ENCODE results near the gene PACS1.

Gene PACS1

DNA sequence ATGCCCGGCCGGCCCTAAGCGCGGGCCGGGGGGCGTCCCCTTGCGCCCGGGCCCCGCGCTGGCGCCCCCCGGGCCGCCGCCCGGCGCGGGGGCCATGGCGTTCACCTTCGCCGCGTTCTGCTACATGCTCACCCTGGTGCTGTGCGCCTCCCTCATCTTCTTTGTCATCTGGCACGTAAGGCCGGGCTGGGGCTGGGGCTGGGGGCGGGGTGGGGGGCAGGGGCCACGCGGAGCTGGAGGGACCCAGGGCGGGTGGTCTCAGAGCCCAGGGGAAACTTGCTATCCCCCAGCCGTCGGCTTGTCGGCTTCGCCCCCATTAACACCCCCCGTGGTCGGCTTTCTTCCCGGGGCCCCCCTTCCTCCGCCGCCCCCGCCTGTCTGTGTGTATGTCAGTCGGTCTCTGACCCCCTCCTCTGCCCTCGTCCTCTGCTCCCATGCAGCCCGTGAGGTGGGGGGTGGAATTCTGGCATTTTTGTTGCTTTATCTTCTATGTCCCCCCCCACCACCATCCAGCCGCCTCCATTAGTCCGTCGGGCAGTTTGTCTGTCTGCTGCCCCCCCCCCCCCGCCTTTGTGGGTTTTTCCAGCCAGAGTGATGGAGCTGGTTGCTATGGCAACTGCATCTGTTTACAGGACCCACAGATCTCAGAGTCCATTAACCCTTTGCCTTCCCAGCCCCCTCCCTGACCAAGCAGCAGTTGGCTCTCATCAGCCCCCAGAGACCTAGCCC is 208.5 kb downstream of the PACS1 start:
- DNase-seq: no peak

DNA sequence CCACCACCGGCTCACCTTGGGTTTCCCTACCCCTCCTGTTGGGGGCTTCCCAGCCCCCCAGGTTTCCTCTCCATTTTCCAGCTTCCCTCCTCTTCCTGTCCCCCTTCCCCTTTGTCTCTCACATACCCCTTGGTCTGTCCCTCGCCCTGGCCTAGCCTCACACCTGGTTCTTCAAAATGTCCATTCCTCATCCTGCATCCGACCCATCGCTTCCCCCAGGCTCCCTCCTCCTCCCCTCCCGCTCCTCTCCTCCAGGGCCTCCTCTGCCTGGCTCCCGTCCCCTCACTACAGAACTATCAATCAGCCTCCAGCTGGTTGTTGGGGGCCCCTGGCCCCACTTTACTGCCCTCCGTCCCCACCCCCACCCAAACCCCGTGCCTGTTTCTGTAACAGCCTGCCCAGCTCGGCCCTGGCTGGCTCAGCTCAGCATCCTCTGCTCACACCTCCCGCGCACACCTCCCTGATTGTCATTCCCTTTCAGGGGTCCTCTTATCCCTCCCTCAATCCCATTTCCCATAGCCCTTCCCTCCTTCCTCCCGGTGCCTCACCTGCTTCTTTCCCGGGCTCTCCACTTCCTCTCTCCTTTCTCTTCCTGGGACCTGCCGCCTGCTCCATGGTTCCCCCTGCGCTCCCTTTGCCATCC is 209.1 kb downstream of the PACS1 start:
- no peak for DNase-seq

DNA sequence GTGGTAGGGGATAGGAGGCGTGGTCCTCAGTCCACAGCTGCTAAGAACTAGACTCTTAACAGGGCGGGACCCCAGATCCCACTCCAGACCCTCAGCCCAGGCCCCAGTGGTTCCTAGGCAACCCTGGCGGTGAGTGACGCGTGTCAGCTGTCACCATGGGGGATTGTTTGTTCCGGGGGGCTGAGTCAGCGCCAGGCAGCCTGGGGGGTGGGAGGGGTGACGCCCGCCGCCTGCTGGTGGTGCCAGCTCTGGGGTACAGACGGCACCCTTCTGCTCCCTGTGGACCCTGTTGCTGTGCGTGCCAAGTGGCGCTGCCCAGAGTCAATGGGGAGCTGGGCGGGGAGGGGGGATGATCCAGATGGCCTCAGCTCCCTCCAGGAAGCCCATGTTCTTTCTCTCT is 210.4 kb downstream of the PACS1 start:
- no peak for DNase-seq

DNA sequence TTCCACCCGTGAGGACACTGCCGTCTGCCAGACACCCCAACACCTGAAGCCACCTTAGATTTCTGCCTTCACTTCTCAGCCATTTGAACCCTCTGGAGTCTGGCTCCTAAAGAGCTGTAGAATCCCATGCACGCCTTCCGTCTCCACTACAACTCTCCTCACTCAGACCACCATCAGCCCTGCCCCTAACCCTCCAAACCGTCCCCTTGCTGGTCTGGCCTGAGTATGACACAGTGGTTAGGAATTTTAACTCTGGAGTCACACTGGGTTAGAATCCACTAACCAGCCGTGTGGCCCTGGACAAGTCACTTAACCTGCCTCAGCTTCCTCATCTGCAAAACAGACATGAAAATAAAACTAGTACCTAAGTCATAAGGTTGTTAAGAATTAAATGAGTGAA is 210.9 kb downstream of the PACS1 start:
- no peak for DNase-seq

DNA sequence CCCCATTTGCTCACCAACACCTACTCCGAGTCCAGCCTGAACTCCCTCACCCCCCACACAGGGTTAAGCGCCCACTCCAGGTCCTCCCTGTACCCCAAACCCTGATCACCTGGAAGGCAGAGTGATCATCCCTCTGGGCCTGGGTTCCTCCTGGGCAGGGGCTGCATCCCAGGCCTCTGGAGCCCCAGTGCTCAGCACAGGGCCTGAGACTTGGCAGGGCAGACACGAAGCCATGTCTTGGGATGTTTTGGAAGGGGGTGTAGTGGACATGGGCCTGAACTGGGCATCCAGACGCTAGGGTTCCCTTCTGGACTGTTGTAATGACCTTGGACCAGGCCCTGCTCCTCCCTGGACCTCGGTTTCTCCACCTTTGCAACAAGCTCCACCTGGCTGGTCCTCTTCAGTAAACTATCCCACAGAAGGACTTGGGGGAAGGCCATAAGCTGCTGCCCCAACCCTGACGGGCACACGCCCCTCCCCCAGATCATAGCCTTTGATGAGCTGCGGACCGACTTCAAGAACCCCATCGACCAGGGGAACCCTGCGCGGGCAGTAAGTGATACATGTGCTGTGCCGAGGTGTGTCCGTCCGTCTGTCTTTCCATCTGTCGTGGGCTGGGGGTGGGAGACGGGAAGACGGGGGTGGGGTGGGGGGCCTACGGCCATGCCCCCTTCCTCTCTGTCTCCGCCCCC is 211.8 kb downstream of the PACS1 start:
- DNase-seq: no peak

DNA sequence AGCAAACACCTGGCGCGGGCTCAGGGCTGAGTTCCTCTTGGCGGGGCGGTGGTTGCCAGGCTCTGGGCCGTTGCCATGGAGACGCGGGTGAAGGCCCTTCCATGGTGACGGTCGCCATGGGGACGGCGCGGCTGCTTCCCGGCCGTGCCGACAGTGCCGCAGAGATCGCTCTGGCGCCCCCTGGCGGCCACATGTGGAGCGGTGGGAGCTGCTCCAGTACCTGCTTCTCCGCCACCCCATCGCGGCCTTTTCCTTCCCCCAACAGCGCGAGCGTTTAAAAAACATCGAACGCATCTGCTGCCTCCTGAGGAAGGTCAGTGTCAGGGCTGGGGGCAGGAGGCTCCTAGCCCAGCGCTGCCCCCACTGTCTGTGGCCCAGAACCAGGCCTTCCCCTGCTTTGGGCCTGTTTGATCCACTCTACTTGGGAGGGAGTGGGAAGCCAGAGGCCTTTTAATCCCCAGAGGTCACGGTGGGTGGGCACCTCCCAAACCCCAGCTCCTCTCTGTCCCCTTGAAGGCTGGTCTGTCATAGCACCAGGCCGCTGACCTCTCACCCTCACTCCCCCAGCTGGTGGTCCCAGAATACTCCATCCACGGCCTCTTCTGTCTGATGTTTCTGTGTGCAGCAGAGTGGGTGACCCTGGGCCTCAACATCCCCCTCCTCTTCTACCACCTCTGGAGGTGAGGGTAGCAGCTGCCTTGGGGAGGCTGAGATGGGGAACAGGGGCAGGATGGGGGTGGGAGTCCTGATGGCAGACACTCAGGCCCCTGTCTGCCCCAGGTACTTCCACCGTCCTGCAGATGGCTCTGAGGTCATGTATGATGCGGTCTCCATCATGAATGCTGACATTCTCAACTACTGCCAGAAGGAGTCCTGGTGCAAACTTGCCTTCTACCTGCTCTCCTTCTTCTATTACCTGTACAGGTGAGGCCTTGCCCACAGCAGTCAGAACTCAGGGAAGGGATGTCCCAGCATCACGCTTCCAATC is 212.7 kb downstream of the PACS1 start:
- DNase-seq: peak; percentile 99

DNA sequence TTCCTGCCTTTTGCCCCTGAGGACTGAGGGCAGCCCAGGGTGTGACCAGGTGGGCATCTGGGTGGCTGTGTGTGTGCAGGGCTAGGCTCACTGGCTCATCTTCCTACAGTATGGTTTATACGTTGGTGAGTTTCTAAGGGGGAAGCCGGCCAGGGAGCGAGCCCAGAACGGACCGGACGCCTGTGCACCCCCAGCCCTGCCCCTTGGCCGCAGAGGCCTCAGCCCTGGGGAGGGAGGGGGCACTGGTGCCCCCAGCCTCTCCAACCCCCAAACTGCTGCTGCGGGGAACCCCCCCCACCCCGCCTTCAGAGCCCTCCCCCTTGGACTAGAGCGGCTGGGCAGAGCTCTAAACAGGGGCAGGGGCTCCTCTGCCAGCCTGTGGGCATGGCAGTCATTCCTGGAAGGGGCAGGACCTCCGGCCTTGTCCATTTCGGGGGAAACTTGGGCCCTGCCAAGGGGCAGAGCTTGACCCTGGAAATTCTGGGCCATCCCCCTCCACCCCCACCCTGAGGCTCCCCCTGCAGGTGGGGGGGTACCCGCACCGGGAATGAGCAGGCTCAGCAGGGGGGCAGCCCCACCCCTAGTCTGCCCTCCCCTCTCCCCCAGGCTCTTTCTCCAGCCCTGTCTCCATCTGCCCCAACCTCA is 213.5 kb downstream of the PACS1 start:
- DNase-seq: no peak

DNA sequence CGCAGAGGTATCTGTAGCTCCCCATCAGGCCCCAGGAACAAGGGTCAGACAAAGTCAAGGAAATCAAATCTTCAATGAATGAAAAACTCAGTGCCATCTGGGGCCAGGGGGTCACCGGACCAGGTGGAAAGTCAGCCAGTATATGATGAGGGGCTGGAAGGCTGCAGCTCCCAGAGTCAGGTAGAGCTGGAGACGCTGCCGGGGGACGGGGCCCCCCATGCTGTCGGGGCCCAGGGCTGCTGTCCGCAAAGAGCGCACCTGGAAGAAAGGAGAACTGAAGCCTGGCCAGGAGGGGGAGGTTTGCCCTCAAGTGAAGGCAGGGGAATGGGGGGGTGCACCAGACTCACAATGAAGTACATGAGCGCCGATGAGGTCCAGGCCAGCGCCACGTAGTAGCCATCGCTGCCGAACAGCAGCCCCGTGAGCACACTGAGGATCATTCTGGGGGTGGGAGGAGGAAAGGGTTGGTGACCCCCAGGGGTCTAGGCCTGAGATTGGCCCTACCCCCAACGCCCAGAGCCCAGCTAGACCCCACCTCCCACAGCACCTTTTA is 214.5 kb downstream of the PACS1 start:
- DNase-seq: no peak

DNA sequence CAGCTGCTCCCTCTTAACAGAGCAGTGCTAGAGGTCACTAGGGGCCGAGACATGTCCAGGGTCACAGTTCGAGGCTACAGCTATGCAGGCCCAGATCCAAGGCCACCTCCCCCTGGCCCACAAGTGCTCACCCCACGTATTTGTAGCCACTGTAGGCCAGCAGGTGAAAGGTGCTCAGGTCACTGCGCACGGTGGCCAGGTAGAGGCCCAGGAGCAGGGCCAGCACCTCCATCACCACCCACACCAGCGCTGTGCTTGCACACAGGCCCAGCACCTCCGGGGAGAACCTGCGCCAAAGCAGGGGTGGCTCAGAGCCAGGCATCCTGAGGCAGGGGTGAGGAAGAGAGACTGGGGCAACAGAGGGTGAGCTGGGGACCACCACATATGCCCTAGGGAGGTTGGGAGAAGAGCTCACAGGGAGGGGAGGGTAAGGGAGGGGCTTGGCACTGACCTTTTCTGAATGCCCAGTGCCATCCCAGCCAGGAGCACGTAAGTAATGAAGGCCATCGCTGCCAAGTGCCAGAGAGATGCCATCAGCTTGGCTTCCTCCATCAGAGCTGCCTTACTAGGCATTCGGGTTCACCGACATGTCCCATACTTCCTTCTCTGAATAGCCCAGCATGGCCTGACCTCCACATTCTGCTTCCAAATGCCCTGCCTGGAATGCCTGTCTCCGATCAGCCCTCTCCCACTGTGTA is 215.3 kb downstream of the PACS1 start:
- DNase-seq: no peak

DNA sequence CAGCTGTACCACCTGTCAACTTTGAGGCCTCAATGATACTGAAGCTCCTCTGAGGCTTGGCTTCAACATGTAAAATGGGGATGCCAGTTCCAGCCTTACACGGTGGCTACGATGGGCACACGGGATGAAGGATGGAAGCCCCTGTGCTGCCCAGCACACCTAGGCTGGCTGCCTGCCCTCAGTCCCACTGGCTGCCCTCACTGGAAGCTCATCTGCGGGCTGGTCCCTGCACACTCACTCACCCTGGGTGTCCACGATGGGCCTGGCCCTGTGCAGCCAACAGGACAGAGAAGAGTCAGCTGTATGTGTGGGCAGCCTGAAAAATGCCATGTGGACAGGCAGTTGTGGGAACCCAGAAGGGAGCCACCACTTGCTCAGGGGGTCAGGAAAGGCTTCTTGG is 216.6 kb downstream of the PACS1 start:
- DNase-seq: no peak

DNA sequence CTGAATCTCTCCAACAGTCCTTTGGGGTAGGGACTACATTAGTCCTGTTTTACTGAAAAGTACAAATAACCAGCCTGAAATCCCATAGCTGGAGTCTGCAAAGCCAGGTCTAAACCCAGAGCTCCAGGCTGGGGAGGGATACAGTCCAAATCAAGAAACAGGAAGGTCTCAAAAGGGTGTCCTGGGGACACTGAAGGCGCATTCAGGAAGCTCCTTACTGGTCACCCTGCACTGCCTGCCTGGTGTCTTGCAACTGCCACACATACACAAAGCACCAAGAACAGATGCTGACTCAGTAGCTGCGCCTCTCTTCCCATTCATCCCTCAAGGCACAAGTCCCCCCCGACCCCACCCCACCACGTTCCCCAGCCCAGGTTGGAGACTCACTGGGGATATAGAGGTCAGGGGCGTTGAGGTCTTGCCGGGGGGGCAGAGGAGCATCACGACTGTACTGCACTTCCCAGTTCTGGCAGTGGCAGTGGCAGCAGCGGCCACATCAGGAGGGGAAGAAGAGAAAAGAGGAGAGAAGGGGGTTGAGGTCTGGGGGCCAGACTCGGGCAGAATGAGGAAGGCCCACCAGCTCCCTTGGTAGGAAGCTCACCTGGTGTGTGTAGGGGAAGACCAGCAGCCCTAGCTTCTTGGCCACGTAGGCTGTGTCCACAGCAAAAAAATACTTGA is 217.3 kb downstream of the PACS1 start:
- no peak for DNase-seq

DNA sequence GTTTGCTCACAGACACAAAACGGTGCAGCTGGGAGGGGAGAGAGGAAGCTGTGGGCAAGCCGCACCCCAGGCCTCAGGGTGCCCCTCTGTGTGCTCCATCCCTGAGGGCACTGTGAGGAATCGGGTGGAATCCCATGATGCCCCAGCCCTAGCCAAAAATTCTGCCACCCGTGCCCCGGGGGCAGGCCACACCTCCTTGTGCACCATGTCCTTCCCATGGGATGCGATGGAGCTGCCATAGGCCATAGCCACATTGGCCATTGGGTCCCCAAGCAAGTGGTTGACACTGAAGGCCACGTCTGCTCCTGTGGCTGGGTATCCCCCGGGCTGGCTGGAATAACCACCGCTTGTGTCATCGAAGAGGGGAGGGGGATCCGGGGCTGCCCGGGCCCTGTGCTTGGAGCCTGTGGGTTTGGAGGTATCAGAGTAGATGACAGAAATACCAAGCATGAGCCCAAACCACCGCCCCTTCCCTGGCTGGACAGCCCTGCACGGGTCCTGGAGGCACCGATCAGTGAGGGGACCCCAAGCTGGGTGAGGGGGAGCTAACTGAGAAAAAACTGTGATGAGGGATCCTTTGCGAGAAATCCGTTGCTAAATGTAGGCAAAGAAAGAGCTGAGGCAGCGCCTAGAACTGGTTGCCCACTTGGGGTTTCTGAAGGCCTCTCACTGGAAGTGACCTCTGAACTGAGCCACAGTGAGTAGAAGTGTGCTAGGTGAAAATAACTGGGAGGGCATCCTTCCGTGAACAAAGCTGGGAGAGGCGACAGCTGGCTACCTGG is 218.0 kb downstream of the PACS1 start:
- no peak for DNase-seq

DNA sequence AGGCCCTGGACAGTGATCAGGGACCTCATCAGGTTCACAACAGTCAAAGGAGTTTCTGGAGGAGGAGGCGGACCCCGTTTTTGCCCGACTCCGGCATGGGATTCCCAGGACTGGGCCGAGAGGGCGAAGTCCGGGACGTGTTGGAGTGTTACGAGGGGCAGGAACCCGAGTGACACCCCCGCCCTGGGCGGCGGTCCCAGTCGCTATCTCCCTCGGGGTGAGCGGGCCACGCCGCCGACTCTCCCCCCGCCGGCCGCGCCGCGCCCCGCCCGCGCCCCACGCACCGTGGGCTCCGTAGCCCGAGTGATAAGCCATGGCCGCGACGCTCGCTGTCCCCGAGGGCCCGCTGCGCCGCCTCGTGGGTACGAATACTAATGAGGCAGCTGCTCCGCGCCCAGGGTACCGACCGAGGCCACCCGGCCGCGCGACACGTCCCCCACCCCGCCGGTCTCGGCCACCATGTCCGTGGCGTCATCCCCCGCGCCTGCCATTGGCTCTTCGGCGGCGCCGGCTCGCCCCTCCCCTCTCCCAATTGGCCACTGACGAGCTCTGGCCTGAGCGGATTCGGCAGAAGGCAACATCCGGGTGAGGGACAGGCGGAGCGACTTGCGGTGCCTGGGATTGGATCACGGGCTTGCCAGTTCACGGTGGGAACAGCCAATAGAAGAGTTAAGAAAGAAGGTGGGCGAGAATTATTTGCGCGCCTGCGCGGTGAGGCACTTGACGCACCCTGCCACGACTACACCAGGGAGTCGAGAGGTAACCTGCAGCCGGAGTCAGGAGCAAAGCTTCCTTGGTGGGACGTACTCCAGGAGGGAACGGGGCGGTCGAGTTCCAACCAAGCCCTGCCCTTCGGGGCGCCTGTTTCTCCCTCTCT is 218.8 kb downstream of the PACS1 start, which contains the start of gene YIF1A:
Gene YIF1A, minus strand, starts transcription at position 473 of the 877 bp plus-strand sequence. Its CDS starts 158 bp downstream, at position 315.
- peak; percentile 100 for DNase-seq

DNA sequence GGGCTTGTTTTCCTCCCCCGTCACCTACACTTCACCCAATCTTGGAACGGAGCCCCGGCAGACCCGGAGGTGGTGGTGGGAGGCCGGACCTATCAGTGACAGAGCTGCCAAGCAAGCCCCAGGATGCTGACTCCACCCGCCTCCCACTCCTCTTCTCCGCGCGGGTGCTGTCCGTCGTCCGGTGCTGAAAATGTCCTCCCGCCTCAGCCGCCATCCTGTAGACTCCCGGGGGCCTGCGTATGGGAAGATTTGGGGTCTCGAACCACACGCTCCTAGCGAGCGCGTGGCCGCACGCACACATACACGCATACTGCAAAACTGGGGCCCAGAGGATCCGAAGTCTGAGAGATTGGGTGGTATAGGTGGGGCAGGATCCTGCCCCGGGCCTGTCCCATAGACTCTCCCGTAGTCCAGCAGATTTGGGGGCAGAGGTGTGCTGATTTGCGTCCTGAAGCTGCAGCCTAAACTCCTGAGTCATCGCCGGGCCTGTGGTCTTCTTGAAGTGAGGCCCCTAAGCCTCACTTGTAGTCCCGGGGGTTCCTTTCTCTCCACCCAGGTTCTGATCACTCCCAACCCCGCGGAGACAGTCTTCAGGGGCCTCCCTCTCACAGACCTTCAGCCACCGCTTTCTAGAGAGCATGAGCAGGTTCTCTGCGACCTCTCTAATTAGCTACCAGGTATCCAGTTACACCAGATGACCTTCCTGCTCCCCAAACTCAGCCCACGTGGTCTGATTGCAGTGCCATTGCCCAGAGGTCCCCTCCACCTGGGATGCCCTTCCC is 219.7 kb downstream of the PACS1 start:
- no peak for DNase-seq

DNA sequence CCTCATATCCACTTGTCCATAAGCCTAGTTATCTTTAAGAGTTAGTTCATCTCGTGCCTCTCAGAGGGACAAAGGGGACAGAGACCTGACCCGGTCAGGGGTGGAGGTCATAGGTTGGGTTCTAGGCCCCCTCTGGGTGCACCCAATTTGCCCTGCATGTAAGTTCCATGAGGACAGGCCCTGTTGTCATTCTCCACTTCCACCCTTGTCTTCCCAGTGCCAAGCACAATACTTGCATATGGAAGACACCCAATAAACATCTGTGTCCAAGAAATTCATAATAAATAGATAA is 220.2 kb downstream of the PACS1 start:
- DNase-seq: no peak

DNA sequence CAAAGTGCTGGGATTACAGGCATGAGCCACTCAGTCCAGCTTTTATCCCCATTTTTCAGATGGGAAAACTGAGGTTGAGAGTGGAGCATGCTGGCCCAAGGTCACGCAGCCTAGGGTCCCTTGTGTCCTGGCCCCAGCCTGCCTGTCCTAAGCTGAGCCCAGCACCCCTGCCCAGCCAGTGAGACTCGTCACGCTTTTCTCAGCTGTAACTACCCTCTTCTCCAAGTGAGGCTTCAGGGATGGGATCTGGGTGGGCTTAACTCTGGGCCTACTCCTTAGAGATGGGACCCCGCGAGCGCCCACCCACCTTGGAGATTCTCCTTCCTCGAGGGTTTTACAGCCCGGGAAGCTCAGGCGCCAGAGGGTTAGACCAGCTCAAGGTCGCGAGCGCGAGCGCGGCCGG is 221.2 kb downstream of the PACS1 start:
- DNase-seq: no peak

DNA sequence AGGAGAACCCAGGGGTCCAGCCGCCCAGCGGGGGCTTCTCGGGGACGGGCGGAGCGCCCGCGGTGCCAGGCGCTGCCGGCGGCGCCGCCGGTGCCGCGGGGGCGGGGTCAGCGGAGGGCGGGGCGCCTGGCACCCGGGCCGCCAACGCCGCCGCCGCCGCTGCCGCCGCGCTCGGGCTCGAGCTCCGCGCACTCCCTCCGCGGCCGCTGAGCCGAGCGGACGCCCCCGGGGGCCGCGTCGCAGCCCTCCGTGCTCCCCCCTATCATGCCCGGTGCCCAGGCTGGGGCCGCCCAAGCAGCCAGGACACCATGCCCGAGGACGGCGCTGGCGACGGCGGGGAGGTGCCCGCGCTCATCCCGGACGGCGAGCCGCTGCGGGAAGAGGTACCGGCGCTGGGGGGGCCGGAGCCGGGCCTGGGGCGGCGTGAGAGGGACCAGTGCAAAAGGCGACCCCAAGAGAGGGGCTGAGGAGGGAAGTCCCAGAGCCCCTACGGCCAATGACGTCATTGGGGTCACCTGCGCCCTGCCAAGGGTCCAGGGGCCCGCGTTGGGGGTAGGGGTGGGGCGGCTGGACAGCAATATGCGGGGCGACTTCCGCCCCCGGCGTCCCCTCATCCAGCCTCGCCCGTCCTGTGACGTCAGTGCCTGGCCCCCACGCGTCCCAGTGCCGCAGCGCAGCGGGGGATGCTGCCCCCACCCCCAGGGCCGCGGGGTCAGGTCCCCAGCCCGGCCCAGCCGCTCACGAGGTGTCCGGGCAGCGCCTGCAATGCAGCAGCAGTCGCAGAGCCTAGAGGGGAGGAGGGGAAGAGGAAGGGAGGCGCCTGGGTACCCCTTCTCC is 221.9 kb downstream of the PACS1 start, which contains the start of gene TMEM151A:
Gene TMEM151A, plus strand, starts transcription at position 189 of the 837 bp plus-strand sequence. Its CDS starts 120 bp downstream, at position 309.
- DNase-seq: peak; percentile 82
